GM19372 (cell line): ENCODE data around the gene STXBP3.
"Not testable (repeated sequence)": the region's sequence is repeated elsewhere in the genome, so short reads cannot be mapped to it uniquely, and the experiment has no call there.

ENCODE experiments used
- ATAC-seq: cut with Tn5 transposase; IDR thresholded peaks from one replicate; pipeline ENCODE4 v1.9.1; 2021; ENCODE audit warnings: mild to moderate bottlenecking, low read depth, moderate library complexity; ENCODE audit not compliant: unreplicated experiment

The STXBP3 gene

DNA sequence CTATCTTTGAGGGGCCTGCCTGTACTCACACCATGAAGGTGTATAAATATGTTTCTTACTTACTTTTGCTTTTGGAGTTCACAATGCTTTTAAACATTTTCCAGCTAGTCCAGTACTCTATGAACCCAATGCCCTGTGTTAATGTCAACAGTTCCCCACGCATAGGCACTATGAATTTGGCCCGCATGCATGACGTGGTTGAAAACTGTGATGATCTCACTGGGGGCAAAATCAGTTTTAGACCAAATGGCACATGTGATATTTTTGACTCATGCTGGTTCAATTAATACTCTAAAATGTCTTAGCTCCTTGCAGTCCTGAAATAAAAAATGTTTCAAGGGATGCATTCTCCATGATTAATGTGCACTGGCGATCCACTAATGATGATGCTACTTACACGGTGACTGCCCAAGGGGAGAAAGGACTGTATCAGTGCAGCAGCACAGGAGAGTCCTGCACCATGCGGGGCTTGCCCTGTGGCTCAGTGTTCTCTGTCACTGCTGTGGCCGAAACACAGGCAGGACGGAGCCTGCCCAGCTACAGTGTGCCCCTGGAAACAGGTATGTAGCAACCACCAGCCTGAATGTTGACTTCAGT lies 18.0 kb upstream of the STXBP3 start:
- no peak for ATAC-seq

GRCh38 chr1:108729481-108729880 lies 17.0 kb upstream of the STXBP3 start:
- ATAC-seq, result no peak

- ATAC-seq, result no peak
These were observed 14.1 kb upstream of the STXBP3 start for GRCh38 chr1:108732398-108732797.

GRCh38 chr1:108734171-108734865 lies 12.2 kb upstream of the STXBP3 start:
- no peak for ATAC-seq

DNA sequence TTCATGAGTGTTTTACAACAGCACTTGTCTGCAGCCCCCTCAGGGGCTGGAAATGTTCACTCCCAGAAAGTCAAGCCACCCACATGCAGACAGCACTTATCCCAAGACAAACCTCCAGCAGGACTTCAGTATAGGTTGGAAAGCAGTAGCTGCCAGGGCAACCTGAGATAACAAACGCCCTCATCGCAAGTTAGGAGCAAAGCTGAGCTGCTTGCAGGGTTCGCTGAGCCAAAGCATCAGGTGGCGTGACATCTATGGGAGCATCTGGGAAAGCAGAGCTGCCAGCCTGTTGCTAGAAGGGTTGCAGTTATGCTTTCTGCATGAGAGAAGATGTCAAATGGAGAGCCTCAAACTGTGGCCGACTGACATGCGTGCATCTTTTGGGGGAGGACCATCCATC lies 4.2 kb upstream of the STXBP3 start:
- ATAC-seq, result no peak

- ATAC-seq, result no peak
These were observed 493 bp upstream of the STXBP3 start for GRCh38 chr1:108745980-108746381.

DNA sequence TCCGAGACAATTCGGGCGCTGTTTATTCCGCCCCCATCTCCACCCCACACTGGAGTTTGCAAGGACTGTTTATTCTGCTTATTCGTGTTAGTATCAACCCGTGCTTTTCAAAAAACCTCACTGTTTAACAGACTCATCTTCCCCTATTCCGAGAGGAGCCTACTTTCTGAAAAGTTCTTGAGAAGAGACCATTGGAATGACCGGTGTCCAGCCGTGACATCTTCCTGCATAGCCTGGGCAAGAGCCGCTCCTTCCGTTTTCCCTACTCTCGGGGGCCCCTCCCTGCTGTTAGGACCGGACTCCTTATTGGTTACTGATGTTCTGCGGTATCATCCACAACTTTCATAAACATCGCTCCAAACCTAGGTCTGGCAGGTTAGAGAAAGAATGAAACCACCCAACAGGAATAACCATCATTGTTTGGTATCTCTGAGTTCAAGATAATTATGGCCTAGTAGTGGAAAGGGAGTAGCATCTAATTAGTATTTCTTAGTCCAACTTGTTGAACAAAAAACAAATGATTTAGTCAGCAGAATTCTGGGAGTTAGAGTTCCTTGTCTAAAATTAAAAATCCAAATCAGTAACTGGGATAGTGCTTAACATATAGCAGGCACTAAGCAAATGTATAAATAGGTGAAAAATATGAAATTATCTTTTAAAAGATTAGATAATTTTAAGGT lies 837 bp downstream of the STXBP3 start:
- peak; percentile 13 for ATAC-seq

GRCh38 chr1:108747898-108748297 lies 1.4 kb downstream of the STXBP3 start:
- no peak for ATAC-seq

DNA sequence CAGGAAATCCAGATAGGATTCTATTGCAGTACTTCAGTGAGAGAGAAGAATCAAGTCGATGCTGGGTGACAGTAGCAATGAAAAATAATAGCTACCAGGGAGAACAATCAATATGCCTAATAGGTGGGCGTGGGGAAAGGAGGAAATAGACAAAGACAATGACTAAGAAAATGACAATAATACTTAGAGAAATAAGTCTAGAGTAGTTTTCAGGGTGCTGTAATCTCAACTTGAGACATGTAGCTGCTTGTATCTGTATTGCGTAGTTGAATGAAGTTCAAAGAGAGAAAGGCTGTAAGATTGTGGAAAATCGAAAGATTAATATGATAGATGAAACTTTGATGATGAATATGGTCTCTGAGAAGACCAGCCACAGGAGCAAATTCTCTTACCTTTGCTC lies 2.6 kb downstream of the STXBP3 start:
- ATAC-seq, result no peak

- no peak for ATAC-seq
These were observed 4.2 kb downstream of the STXBP3 start for GRCh38 chr1:108750476-108751181.

DNA sequence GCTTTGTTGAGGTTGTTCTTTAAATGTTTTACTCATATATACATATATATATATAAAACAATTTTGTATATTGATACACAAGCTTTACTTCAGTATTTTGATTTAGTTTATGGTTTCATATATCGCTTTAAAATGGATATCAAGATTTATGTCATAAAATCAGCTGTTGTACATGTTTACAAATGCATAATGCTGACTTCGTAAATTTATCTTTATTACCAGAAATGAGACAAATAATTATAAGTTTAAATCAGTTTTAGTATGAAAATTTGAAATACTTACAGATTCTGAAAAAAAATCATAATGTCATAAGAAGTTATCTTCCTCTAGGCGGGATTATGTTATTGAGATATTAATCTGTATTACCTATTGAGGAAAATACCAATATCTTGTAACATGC lies 6.9 kb downstream of the STXBP3 start:
- no peak for ATAC-seq

DNA sequence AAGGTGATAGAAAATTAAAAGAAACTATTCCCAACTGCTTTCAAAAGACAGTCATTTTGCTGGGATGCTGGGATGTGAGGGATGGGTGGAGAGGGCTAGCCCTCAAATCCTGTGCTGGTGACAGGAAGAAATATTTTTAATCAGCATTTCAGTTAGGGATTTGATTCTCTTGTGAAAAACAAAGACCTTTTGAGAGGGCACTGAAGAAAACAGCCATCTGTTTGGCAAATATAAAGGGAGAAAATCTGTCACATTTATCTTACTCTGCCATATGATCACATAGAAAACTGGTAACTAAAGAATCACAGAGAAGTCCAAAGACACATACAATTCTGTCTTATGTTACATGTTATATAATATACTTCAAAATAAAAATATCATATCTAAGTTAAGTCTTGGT lies 12.3 kb downstream of the STXBP3 start:
- no peak for ATAC-seq

DNA sequence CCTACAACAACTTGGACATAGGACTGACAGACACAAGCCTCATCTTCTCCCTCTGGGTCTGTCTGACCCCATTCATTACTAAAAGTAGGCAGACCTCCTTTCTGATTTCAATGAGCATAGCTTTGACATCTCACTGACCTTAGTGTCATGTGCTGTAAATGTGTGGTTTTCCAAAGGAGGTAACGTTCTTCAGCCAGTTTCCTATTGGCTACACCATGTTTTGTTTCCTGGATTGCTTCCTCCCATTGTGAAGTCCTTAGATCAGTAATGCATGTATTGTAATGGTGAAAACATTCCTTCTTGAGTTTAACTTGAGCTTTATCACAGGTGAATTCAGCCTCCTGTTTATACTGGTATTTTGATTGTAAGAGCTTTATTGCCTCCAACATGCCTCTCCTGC lies 20.6 kb downstream of the STXBP3 start:
- no peak for ATAC-seq

GRCh38 chr1:108767708-108768107 lies 21.2 kb downstream of the STXBP3 start:
- no peak for ATAC-seq

- ATAC-seq, result no peak
These were observed 31.4 kb downstream of the STXBP3 start for GRCh38 chr1:108777839-108778238.

GRCh38 chr1:108779455-108779854 lies 33.0 kb downstream of the STXBP3 start:
- ATAC-seq, result no peak

- ATAC-seq, result no peak
These were observed 34.6 kb downstream of the STXBP3 start for GRCh38 chr1:108780937-108781574.

GRCh38 chr1:108781575-108781944 lies 35.1 kb downstream of the STXBP3 start:
- not testable (repeated sequence) for ATAC-seq

DNA sequence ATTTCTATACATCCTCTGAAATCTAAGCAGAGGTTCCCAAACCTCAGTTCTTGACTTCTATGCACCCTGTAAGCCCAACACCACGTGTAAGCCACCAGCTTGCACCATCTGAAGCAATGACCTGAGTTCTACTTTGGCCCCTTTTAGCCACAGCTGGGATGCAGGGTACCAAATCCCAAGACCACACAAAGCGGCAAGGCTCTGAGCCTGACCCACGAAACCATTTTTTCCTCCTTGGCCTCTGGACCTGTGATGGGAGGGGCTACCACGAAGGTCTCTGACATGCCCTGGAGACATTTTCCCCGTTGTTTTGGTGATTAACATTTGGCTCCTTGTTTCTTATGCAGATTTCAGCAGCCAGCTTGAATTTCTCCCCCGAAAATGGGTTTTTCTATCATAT lies 38.8 kb downstream of the STXBP3 start:
- no peak for ATAC-seq

DNA sequence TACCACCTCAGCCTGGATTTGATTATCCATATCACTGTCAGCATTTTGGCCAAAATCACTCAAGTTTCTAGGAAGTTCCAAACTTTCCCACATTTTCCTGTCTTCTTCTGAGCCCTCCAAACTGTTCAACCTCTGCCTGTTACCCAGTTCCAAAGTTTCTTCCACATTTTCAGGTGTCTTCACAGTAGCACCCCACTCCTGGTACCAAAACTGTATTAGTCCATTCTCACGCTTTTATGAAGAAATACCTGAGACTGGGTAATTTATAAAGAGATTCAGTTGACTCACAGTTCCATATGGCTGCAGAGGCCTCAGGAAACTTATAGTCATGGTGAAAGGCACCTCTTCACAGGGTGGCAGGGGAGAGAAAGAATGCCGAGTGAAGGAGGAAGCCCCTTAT lies 39.4 kb downstream of the STXBP3 start:
- ATAC-seq, result no peak

- ATAC-seq, result no peak
These were observed 45.3 kb downstream of the STXBP3 start for GRCh38 chr1:108791790-108792189.
